HG02763 (cell line): Measurements from ENCODE around the gene NHERF2.
A peak's percentile ranks its signal among the peaks of the same experiment; 100 is the strongest.

Experiments used
- ATAC-seq: cut with Tn5 transposase; IDR thresholded peaks from one replicate; pipeline ENCODE4 v1.9.1; 2021; ENCODE audit warnings: mild to moderate bottlenecking, moderate library complexity; ENCODE audit not compliant: unreplicated experiment

The NHERF2 gene

GRCh38 chr16:2026461-2027023, at the start of gene NHERF2:
Gene NHERF2, plus strand, starts transcription at chr16:2026902. Its CDS starts 104 bp downstream, at chr16:2027006.
- ATAC-seq: no peak

GRCh38 chr16:1976951-1977874, 49.5 kb upstream of the NHERF2 start:
- ATAC-seq: no peak

GRCh38 chr16:1977875-1978268, 48.8 kb upstream of the NHERF2 start:
- no peak for ATAC-seq

- no peak for ATAC-seq
These were observed 48.1 kb upstream of the NHERF2 start for GRCh38 chr16:1978476-1979120.

- no peak for ATAC-seq
These were observed 47.3 kb upstream of the NHERF2 start for GRCh38 chr16:1979271-1980029.

GRCh38 chr16:1980030-1980769, 46.5 kb upstream of the NHERF2 start:
- no peak for ATAC-seq

- no peak for ATAC-seq
These were observed 46.0 kb upstream of the NHERF2 start for GRCh38 chr16:1980770-1981087.

GRCh38 chr16:1981398-1981836, 45.3 kb upstream of the NHERF2 start, which contains the start of gene NOXO1:
Gene NOXO1, minus strand, starts transcription at chr16:1981469. Its CDS starts 290 bp downstream, at chr16:1981179.
- ATAC-seq: no peak

GRCh38 chr16:1982013-1982433, 44.7 kb upstream of the NHERF2 start:
- ATAC-seq: no peak

GRCh38 chr16:1982991-1983543, 43.6 kb upstream of the NHERF2 start:
- no peak for ATAC-seq

GRCh38 chr16:1983544-1984346, 43.0 kb upstream of the NHERF2 start, which contains the start of gene GFER:
Gene GFER, plus strand, starts transcription at chr16:1984193. Its CDS starts 26 bp downstream, at chr16:1984219.
- peak; percentile 81 for ATAC-seq

GRCh38 chr16:1984347-1985225, 42.1 kb upstream of the NHERF2 start:
- peak; percentile 3 for ATAC-seq

GRCh38 chr16:1985466-1986150, 41.1 kb upstream of the NHERF2 start:
- no peak for ATAC-seq

GRCh38 chr16:1987198-1987597, 39.5 kb upstream of the NHERF2 start:
- ATAC-seq: no peak

GRCh38 chr16:1989209-1990100, 37.2 kb upstream of the NHERF2 start, which contains the start of gene SYNGR3:
Gene SYNGR3, plus strand, starts transcription at chr16:1989970. Its CDS starts 133 bp downstream, at chr16:1990103.
- ATAC-seq: no peak

GRCh38 chr16:1990101-1990350, 36.7 kb upstream of the NHERF2 start:
- ATAC-seq: no peak
